ENCODE results near the gene ZNF683. TPM values are rescaled to one million over a fixed set of nuclear protein-coding genes. Genes with fewer than 3 reads are reported as not detected.

Gene ZNF683
- total RNA-seq, 1 experiment from 2014 or later = not detected

GRCh38 chr1:26346274-26347033, 26.1 kb downstream of the ZNF683 start:
- no peak overlapping the region for H2AFZ ChIP-seq
- no peaks in the 10 kb centered on the region for H3K9me2 ChIP-seq (ENCODE audit: insufficient read depth)
- H3K79me2 ChIP-seq (ENCODE audit: low read depth) = peaks cover 7% of the 10 kb centered on the region
- TF ChIP-seq EZH2 (IDR thresholded peaks at IDR 0.05; ENCODE audit: low read depth) (no peak), CTCF (conservative IDR thresholded peaks at IDR 0.05) (no peak)
- no peaks in the 10 kb centered on the region for H3K36me3 ChIP-seq (ENCODE audit: low read depth)
- H3K27me3 ChIP-seq (ENCODE audit: insufficient read depth, low read depth) = no peaks in the 10 kb centered on the region
- H3K27ac ChIP-seq = no peak overlapping the region
- ChIA-PET CTCF (no interaction called here), POLR2A (ENCODE audit: unreplicated experiment) (no interaction called here)
- DNase-seq = no peak
- intact Hi-C loops (cut with micrococcal nuclease; ENCODE audit: unreplicated experiment) = no loop called here
- no TSS peak for BruUV-seq (replicated peaks)
- H3K9me3 ChIP-seq (ENCODE audit: insufficient read depth, low read depth) = no peaks in the 10 kb centered on the region
- no peaks in the 10 kb centered on the region for H4K20me1 ChIP-seq (ENCODE audit: insufficient read depth)
- H3F3A ChIP-seq (ENCODE audit: insufficient read depth, low read depth) = peaks cover 12% of the 10 kb centered on the region
- H3K4me3 ChIP-seq = no peak overlapping the region
- H3K4me1 ChIP-seq (replicated peaks; ENCODE audit: insufficient read depth) = peaks cover 27% of the 10 kb centered on the region
- H3K4me2 ChIP-seq = no peak overlapping the region

- peaks cover 20% of the 10 kb centered on the region for H3K4me1 ChIP-seq (replicated peaks; ENCODE audit: insufficient read depth)
- peaks cover 7% of the 10 kb centered on the region for H3K79me2 ChIP-seq (ENCODE audit: low read depth)
- H3K9me2 ChIP-seq (ENCODE audit: insufficient read depth) = no peaks in the 10 kb centered on the region
- no peaks in the 10 kb centered on the region for H3K9me3 ChIP-seq (ENCODE audit: insufficient read depth, low read depth)
- TF ChIP-seq CTCF (conservative IDR thresholded peaks at IDR 0.05) (no peak), EZH2 (IDR thresholded peaks at IDR 0.05; ENCODE audit: low read depth) (no peak)
- H3K36me3 ChIP-seq (ENCODE audit: low read depth) = no peaks in the 10 kb centered on the region
- ChIA-PET POLR2A (ENCODE audit: unreplicated experiment) (no interaction called here), CTCF (no interaction called here)
- BruUV-seq (replicated peaks) = no TSS peak
- peaks cover 5% of the 10 kb centered on the region for H3F3A ChIP-seq (ENCODE audit: insufficient read depth, low read depth)
- H3K27me3 ChIP-seq (ENCODE audit: insufficient read depth, low read depth) = no peaks in the 10 kb centered on the region
- H3K4me3 ChIP-seq = no peak overlapping the region
- no peak overlapping the region for H3K4me2 ChIP-seq
- intact Hi-C loops (cut with micrococcal nuclease; ENCODE audit: unreplicated experiment) = no loop called here
- H2AFZ ChIP-seq = no peak overlapping the region
- no peak for DNase-seq
- no peak overlapping the region for H3K27ac ChIP-seq
- no peaks in the 10 kb centered on the region for H4K20me1 ChIP-seq (ENCODE audit: insufficient read depth)
Observed at GRCh38 chr1:26345718-26346117, 26.8 kb downstream of the ZNF683 start.

- Histone ChIP-seq H3F3A (ENCODE audit: insufficient read depth, low read depth) (no peaks in the 10 kb centered on the region; the same call in 1 of the 2 replicates), H3K27me3 (ENCODE audit: insufficient read depth, low read depth) (no peaks in the 10 kb centered on the region), H3K4me2 (no peak overlapping the region), H2AFZ (no peak overlapping the region), H3K9me2 (ENCODE audit: insufficient read depth) (no peaks in the 10 kb centered on the region), H3K9me3 (ENCODE audit: insufficient read depth, low read depth) (no peaks in the 10 kb centered on the region), H3K36me3 (ENCODE audit: low read depth) (no peaks in the 10 kb centered on the region), H3K27ac (no peak overlapping the region), H4K20me1 (ENCODE audit: insufficient read depth) (no peaks in the 10 kb centered on the region), H3K4me3 (no peak overlapping the region), H3K4me1 (replicated peaks; ENCODE audit: insufficient read depth) (peaks cover 6% of the 10 kb centered on the region), H3K79me2 (ENCODE audit: low read depth) (no peaks in the 10 kb centered on the region)
- BruUV-seq (replicated peaks) = no TSS peak
- no peak for DNase-seq
- TF ChIP-seq CTCF (conservative IDR thresholded peaks at IDR 0.05) (no peak), EZH2 (IDR thresholded peaks at IDR 0.05; ENCODE audit: low read depth) (no peak)
- intact Hi-C loops (cut with micrococcal nuclease; ENCODE audit: unreplicated experiment) = no loop called here
- CTCF ChIA-PET = no interaction called here
- POLR2A ChIA-PET (ENCODE audit: unreplicated experiment) = no interaction called here
Observed at GRCh38 chr1:26344147-26344920, 28.2 kb downstream of the ZNF683 start.
